ENCODE data around the gene ITGB1BP1.

DNA sequence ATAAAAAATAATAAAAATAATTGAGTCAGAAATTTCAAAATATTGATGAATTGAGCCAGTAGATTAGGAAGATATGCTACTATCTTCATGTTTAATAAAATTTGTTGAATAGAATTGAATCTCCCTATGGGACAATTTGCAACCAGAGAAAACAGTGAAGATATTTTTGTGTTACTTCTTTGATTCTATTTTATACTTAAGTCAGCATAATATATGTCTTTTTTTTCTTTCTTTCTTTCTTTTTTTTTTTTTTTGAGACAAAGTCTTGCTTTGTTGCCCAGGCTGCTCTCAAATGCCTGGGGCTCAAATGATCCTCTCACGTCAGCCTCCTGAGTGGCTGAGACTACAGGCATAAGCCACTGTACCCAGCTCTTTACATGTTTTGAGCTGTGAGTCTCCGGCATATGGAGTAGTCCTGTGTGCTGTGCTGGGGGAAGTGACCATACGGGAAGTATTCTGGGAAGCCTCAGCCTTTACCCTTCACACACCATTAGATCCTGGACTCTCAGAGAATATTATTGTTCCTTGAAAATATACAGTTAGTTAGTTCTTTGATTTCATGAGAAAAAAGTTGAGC lies 37.2 kb upstream of the ITGB1BP1 start:
- no peak for TF ChIP-seq POLR2A (IDR thresholded peaks at IDR 0.05)
- TF ChIP-seq, protein P1, sequence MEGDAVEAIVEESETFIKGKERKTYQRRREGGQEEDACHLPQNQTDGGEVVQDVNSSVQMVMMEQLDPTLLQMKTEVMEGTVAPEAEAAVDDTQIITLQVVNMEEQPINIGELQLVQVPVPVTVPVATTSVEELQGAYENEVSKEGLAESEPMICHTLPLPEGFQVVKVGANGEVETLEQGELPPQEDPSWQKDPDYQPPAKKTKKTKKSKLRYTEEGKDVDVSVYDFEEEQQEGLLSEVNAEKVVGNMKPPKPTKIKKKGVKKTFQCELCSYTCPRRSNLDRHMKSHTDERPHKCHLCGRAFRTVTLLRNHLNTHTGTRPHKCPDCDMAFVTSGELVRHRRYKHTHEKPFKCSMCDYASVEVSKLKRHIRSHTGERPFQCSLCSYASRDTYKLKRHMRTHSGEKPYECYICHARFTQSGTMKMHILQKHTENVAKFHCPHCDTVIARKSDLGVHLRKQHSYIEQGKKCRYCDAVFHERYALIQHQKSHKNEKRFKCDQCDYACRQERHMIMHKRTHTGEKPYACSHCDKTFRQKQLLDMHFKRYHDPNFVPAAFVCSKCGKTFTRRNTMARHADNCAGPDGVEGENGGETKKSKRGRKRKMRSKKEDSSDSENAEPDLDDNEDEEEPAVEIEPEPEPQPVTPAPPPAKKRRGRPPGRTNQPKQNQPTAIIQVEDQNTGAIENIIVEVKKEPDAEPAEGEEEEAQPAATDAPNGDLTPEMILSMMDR (IDR thresholded peaks at IDR 0.05 in 4 of 5, conservative IDR thresholded peaks at IDR 0.05 in 1 of 5) = no peak

All from gastrocnemius medialis (tissue), 4 donors.